Astrocyte (in vitro differentiated cells and primary cell): ENCODE data around the gene PRKACA. TPM values are rescaled to one million over a fixed set of nuclear protein-coding genes. Genes with fewer than 3 reads are reported as not detected.

Experiments used
- DNase-seq: peaks from one replicate; pipeline ENCODE4 v3.0.0-alpha.2; 2010; ENCODE audit warnings: low read depth
- FAIRE-seq: peaks from 2 replicates; lab custom pipeline; 2011; peaks lifted over from hg19 to GRCh38; lab: Jason Lieb, UNC
- H2AFZ ChIP-seq: 2 replicates; pipeline ENCODE4 v1.6.0; 2012; ENCODE audit warnings: low read depth, low read length, inconsistent platforms
- H3K27ac ChIP-seq: 2 replicates; pipeline ENCODE4 v1.5.1; 2011; ENCODE audit warnings: low read depth, low read length, inconsistent platforms
- H3K27me3 ChIP-seq: 2 replicates; pipeline ENCODE4 v1.6.0; 2011; ENCODE audit warnings: low read length, inconsistent platforms; ENCODE audit not compliant: insufficient read depth
- H3K36me3 ChIP-seq: 2 replicates; pipeline ENCODE4 v1.5.1; 2011; ENCODE audit warnings: low read length, inconsistent platforms; ENCODE audit not compliant: insufficient read depth
- H3K4me1 ChIP-seq: 2 replicates; pipeline ENCODE4 v1.5.1; 2011; ENCODE audit warnings: low read length, inconsistent platforms; ENCODE audit not compliant: insufficient read depth
- H3K4me2 ChIP-seq: 2 replicates; pipeline ENCODE4 v1.6.0; 2012; ENCODE audit warnings: low read length, inconsistent platforms
- H3K4me3 ChIP-seq: 2 replicates; pipeline ENCODE4 v1.5.1; 2011; ENCODE audit warnings: low read depth, mild to moderate bottlenecking, low read length, inconsistent platforms; ENCODE audit not compliant: insufficient read depth
- H3K79me2 ChIP-seq: 2 replicates; pipeline ENCODE4 v1.6.0; 2012; ENCODE audit warnings: mild to moderate bottlenecking, low read length, inconsistent platforms; ENCODE audit not compliant: insufficient read depth
- H3K9ac ChIP-seq: 2 replicates; pipeline ENCODE4 v1.6.0; 2012; ENCODE audit warnings: mild to moderate bottlenecking, low read length, inconsistent platforms
- H3K9me3 ChIP-seq: 2 replicates; pipeline ENCODE4 v1.5.1; 2012; ENCODE audit warnings: low read depth, mild to moderate bottlenecking, low read length, inconsistent platforms; ENCODE audit not compliant: insufficient read depth
- H4K20me1 ChIP-seq: 2 replicates; pipeline ENCODE4 v1.6.0; 2012; ENCODE audit warnings: low read length, inconsistent platforms; ENCODE audit not compliant: insufficient read depth
- H3K27ac Mint-ChIP-seq: one replicate; pipeline ENCODE4 v1.8.0; 2021; ENCODE audit warnings: mild to moderate bottlenecking, mixed read lengths; ENCODE audit not compliant: unreplicated experiment
- H3K27me3 Mint-ChIP-seq: one replicate; pipeline ENCODE4 v1.8.0; 2021; ENCODE audit warnings: low read depth, mixed read lengths; ENCODE audit not compliant: unreplicated experiment
- H3K36me3 Mint-ChIP-seq: one replicate; pipeline ENCODE4 v1.8.0; 2021; ENCODE audit warnings: low read depth, mixed read lengths; ENCODE audit not compliant: unreplicated experiment
- H3K4me1 Mint-ChIP-seq: one replicate; pipeline ENCODE4 v1.8.0; 2021; ENCODE audit warnings: low read depth, mixed read lengths; ENCODE audit not compliant: unreplicated experiment
- H3K4me3 Mint-ChIP-seq: one replicate; pipeline ENCODE4 v1.8.0; 2021; ENCODE audit warnings: mild to moderate bottlenecking, moderate library complexity, mixed read lengths; ENCODE audit not compliant: unreplicated experiment
- H3K9me3 Mint-ChIP-seq: one replicate; pipeline ENCODE4 v1.8.0; 2021; ENCODE audit warnings: mild to moderate bottlenecking, mixed read lengths; ENCODE audit not compliant: unreplicated experiment
- EZH2 ChIP-seq: IDR thresholded peaks from 2 replicates; pipeline ENCODE4 v1.6.1; 2012; ENCODE audit warnings: mild to moderate bottlenecking, low read length, inconsistent platforms; ENCODE audit not compliant: insufficient read depth
- total RNA-seq: library from RNA; stranded (reverse); gene quantifications from 2 replicates; pipeline ENCODE4 v1.2.1, GENCODE V29; 2021
- TF ChIP-seq, protein P1 (sequence below): IDR thresholded peaks from 2 replicates; pipeline ENCODE4 v1.5.1; 2011; ENCODE audit warnings: low read depth, mild to moderate bottlenecking, inconsistent platforms, low read length, moderate library complexity; ENCODE audit not compliant: insufficient read depth

Gene PRKACA
- total RNA-seq, 1 donor from 2014 or later, result 80.5 TPM

- Mint-ChIP-seq H3K4me1 (no peaks in the 10 kb centered on the region), H3K4me3 (no peak overlapping the region), H3K27ac (no peak overlapping the region), H3K9me3 (no peaks in the 10 kb centered on the region), H3K27me3 (no peaks in the 10 kb centered on the region), H3K36me3 (peaks cover 21% of the 10 kb centered on the region)
- Histone ChIP-seq H3K36me3 (peaks cover 10% of the 10 kb centered on the region), H3K4me1 (peaks cover 4% of the 10 kb centered on the region), H3K27ac (no peak overlapping the region), H3K9me3 (no peaks in the 10 kb centered on the region), H3K4me2 (no peak overlapping the region), H3K4me3 (no peak overlapping the region), H3K9ac (no peak overlapping the region), H2AFZ (no peak overlapping the region), H3K79me2 (peaks cover 8% of the 10 kb centered on the region), H3K27me3 (no peaks in the 10 kb centered on the region), H4K20me1 (peaks cover 8% of the 10 kb centered on the region)
- TF ChIP-seq, protein P1, sequence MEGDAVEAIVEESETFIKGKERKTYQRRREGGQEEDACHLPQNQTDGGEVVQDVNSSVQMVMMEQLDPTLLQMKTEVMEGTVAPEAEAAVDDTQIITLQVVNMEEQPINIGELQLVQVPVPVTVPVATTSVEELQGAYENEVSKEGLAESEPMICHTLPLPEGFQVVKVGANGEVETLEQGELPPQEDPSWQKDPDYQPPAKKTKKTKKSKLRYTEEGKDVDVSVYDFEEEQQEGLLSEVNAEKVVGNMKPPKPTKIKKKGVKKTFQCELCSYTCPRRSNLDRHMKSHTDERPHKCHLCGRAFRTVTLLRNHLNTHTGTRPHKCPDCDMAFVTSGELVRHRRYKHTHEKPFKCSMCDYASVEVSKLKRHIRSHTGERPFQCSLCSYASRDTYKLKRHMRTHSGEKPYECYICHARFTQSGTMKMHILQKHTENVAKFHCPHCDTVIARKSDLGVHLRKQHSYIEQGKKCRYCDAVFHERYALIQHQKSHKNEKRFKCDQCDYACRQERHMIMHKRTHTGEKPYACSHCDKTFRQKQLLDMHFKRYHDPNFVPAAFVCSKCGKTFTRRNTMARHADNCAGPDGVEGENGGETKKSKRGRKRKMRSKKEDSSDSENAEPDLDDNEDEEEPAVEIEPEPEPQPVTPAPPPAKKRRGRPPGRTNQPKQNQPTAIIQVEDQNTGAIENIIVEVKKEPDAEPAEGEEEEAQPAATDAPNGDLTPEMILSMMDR, result no peak
- TF ChIP-seq EZH2, result no peak
- no peak for DNase-seq
- no peak for FAIRE-seq
Measured at GRCh38 chr19:14103310-14103709, 14.3 kb downstream of the PRKACA start.

DNA sequence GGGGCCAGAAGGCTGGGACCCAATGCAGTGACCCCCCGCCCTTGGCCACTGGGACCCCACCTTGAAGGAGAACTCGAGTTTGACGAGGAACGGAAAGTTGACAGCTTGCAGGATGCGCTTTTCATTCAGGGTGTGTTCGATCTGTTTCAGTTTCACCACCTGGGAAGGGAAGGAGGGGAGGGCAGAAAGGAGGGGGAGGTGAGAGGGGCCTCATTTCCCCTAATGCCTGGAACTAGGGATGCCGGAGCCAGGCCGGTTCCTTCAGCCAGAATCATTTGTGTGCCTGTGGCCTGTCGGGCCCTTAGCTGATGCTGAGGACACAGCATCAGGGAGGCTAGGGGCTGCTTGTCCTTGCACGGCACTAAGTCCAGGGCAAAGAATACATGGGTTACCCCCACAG, 14.8 kb downstream of the PRKACA start:
- no peak for FAIRE-seq
- no peaks in the 10 kb centered on the region for H3K9me3 Mint-ChIP-seq

GRCh38 chr19:14102102-14102696, 15.4 kb downstream of the PRKACA start:
- TF ChIP-seq EZH2, result no peak
- TF ChIP-seq, protein P1, result no peak

More for the DNA sequence above, 14.8 kb downstream of the PRKACA start:
- Histone ChIP-seq H3K9ac (no peak overlapping the region), H4K20me1 (peaks cover 4% of the 10 kb centered on the region), H3K27me3 (no peaks in the 10 kb centered on the region), H3K79me2 (peaks cover 4% of the 10 kb centered on the region), H3K36me3 (peaks cover 10% of the 10 kb centered on the region), H3K4me3 (no peak overlapping the region), H3K4me1 (no peaks in the 10 kb centered on the region), H3K4me2 (no peak overlapping the region), H3K27ac (no peak overlapping the region), H3K9me3 (no peaks in the 10 kb centered on the region), H2AFZ (no peak overlapping the region)
- TF ChIP-seq, protein P1, result no peak
- TF ChIP-seq EZH2, result no peak
- no peak for DNase-seq
- peaks cover 17% of the 10 kb centered on the region for H3K36me3 Mint-ChIP-seq
- no peaks in the 10 kb centered on the region for H3K27me3 Mint-ChIP-seq
- no peak overlapping the region for H3K4me3 Mint-ChIP-seq
- no peak overlapping the region for H3K27ac Mint-ChIP-seq
- H3K4me1 Mint-ChIP-seq, result no peaks in the 10 kb centered on the region

More at GRCh38 chr19:14102102-14102696, 15.4 kb downstream of the PRKACA start:
- no peak overlapping the region for H3K27ac Mint-ChIP-seq
- no peaks in the 10 kb centered on the region for H3K4me1 Mint-ChIP-seq
- no peak for FAIRE-seq
- H3K4me3 Mint-ChIP-seq, result no peak overlapping the region
- H3K27me3 Mint-ChIP-seq, result no peaks in the 10 kb centered on the region
- Histone ChIP-seq H4K20me1 (no peaks in the 10 kb centered on the region), H3K4me3 (no peak overlapping the region), H3K4me2 (no peak overlapping the region), H2AFZ (no peak overlapping the region), H3K79me2 (no peaks in the 10 kb centered on the region), H3K9ac (no peak overlapping the region), H3K9me3 (no peaks in the 10 kb centered on the region), H3K27ac (no peak overlapping the region), H3K27me3 (no peaks in the 10 kb centered on the region), H3K4me1 (no peaks in the 10 kb centered on the region), H3K36me3 (peaks cover 10% of the 10 kb centered on the region)
- no peak for DNase-seq
- no peaks in the 10 kb centered on the region for H3K9me3 Mint-ChIP-seq
- H3K36me3 Mint-ChIP-seq, result peaks cover 18% of the 10 kb centered on the region
